Measurements from ENCODE around the gene SLC35E4.

DNA sequence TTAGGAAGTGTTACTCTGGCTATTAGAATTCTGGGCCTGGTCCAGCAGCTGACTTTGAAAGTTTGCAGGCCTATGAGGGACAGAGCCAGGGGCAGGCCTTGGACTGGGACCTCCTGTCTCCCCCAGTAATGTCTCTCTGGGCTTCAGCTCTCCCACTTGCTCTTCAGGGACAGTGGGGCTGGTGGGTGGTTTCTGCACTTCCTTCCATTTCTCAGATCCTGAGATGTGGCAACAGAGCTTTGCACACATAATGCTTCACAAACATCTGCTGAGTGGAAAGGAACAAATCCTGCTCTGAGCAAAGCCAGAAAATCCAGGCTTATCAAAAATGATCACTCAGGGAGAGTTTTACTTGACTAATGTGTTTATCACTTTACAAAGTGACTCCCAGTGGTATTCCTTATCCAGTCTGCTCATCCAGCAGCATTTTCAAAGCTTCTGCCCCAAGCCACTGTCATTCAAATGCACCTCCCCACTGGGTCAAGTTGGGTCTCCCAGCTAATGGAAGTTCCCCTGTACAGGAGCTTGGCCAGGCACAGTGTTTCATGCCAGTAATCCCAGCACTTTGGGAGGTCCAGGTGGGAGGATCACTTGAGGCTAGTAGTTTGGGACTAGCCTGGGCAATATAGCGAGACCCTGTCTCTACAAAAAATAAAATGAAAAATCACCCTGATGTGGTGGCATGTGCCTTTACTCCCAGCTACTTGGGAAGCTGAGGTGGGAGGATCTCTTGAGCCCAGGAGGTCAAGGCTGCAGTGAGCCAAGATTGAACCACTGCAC lies 45.6 kb downstream of the SLC35E4 start:
- TF ChIP-seq, protein P1, sequence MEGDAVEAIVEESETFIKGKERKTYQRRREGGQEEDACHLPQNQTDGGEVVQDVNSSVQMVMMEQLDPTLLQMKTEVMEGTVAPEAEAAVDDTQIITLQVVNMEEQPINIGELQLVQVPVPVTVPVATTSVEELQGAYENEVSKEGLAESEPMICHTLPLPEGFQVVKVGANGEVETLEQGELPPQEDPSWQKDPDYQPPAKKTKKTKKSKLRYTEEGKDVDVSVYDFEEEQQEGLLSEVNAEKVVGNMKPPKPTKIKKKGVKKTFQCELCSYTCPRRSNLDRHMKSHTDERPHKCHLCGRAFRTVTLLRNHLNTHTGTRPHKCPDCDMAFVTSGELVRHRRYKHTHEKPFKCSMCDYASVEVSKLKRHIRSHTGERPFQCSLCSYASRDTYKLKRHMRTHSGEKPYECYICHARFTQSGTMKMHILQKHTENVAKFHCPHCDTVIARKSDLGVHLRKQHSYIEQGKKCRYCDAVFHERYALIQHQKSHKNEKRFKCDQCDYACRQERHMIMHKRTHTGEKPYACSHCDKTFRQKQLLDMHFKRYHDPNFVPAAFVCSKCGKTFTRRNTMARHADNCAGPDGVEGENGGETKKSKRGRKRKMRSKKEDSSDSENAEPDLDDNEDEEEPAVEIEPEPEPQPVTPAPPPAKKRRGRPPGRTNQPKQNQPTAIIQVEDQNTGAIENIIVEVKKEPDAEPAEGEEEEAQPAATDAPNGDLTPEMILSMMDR (IDR thresholded peaks at IDR 0.05): no peak
- no peak for TF ChIP-seq POLR2A (IDR thresholded peaks at IDR 0.05)

Measured in uterus (tissue), 2 donors.